GM23338 (cell line): ENCODE data around the gene TESK2. TPM values are rescaled to one million over a fixed set of nuclear protein-coding genes. Genes with fewer than 3 reads are reported as not detected.

Experiments used
- ATAC-seq: fragments of 200-7000 bp; cut with Tn5 transposase; 3 replicates; pipeline ENCODE4 v1.9.1; 2020
- DNase-seq: peaks from one replicate; pipeline ENCODE4 v3.0.0-alpha.2; 2015; ENCODE audit warnings: low spot score
- H2AFZ ChIP-seq: fragments of 200-600 bp; sonication (generic); 2 replicates; pipeline ENCODE4 v1.8.0; 2016; ENCODE audit warnings: antibody characterized with exemption, mild to moderate bottlenecking, moderate library complexity
- H3F3A ChIP-seq: fragments of 200-600 bp; sonication (generic); replicated peaks from 2 replicates; pipeline ENCODE4 v1.8.0; 2017; ENCODE audit warnings: antibody characterized with exemption, mixed run types, low read depth
- H3K27ac ChIP-seq: fragments of 200-600 bp; sonication (generic); 2 replicates; pipeline ENCODE4 v1.6.1; 2016; ENCODE audit warnings: low read depth
- H3K27me3 ChIP-seq: fragments of 200-600 bp; sonication (generic); 2 replicates; pipeline ENCODE4 v1.8.0; 2016; ENCODE audit warnings: mild to moderate bottlenecking, mixed run types, moderate library complexity; ENCODE audit not compliant: insufficient read depth
- H3K36me3 ChIP-seq: fragments of 200-600 bp; sonication (generic); 2 replicates; pipeline ENCODE4 v1.8.0; 2016; ENCODE audit warnings: mild to moderate bottlenecking; ENCODE audit not compliant: insufficient read depth
- H3K4me1 ChIP-seq: fragments of 200-600 bp; sonication (generic); 2 replicates; pipeline ENCODE4 v1.8.0; 2016; ENCODE audit warnings: mild to moderate bottlenecking, moderate library complexity; ENCODE audit not compliant: insufficient read depth
- H3K4me2 ChIP-seq: fragments of 200-600 bp; sonication (generic); 2 replicates; pipeline ENCODE4 v1.7.1; 2017; ENCODE audit warnings: mixed run types
- H3K4me3 ChIP-seq: fragments of 200-600 bp; sonication (generic); 2 replicates; pipeline ENCODE4 v1.6.1; 2016; ENCODE audit warnings: mixed run types
- H3K79me2 ChIP-seq: fragments of 200-600 bp; sonication (generic); replicated peaks from 2 replicates; pipeline ENCODE4 v1.8.0; 2017; ENCODE audit warnings: mild to moderate bottlenecking; ENCODE audit not compliant: insufficient read depth
- H3K9me2 ChIP-seq: fragments of 200-600 bp; sonication (generic); 2 replicates; pipeline ENCODE4 v1.8.0; 2017; ENCODE audit not compliant: insufficient read depth
- H4K20me1 ChIP-seq: fragments of 200-600 bp; sonication (generic); replicated peaks from 2 replicates; pipeline ENCODE4 v1.8.0; 2017; ENCODE audit warnings: mild to moderate bottlenecking; ENCODE audit not compliant: insufficient read depth
- H3K27ac Mint-ChIP-seq: 2 replicates; pipeline ENCODE4 v1.8.0; 2020; ENCODE audit warnings: inconsistent platforms, mild to moderate bottlenecking, moderate library complexity, mixed read lengths
- H3K27me3 Mint-ChIP-seq: 3 replicates; pipeline ENCODE4 v1.8.0; 2022; ENCODE audit warnings: low read depth, mild to moderate bottlenecking, moderate library complexity, mixed read lengths, inconsistent platforms; ENCODE audit not compliant: insufficient read depth, poor library complexity
- H3K36me3 Mint-ChIP-seq: 3 replicates; pipeline ENCODE4 v1.8.0; 2021; ENCODE audit warnings: low read depth, mild to moderate bottlenecking, inconsistent platforms, moderate library complexity, mixed read lengths
- H3K4me1 Mint-ChIP-seq: 3 replicates; pipeline ENCODE4 v1.8.0; 2020; ENCODE audit warnings: mild to moderate bottlenecking, inconsistent platforms, mixed read lengths
- H3K4me3 Mint-ChIP-seq: 3 replicates; pipeline ENCODE4 v1.8.0; 2021; ENCODE audit warnings: moderate library complexity, mild to moderate bottlenecking, inconsistent platforms, mixed read lengths
- H3K9me3 Mint-ChIP-seq: 3 replicates; pipeline ENCODE4 v1.8.0; 2020; ENCODE audit warnings: moderate library complexity, mild to moderate bottlenecking, inconsistent platforms, mixed read lengths
- CREB1 ChIP-seq: fragments of 250-450 bp; sonication (Bioruptor Pico); IDR thresholded peaks from 2 replicates; pipeline ENCODE4 v1.5.0; 2020; ENCODE audit warnings: low read depth, mild to moderate bottlenecking, moderate library complexity
- CTCF ChIP-seq, 2 experiments: fragments of 200-600 bp in 1 of 2; sonication (generic) in 1 of 2; conservative IDR thresholded peaks; 2 replicates each; pipeline versions ENCODE4 v1.5.1 to v1.6.1; 2016 to 2017; ENCODE audit warnings: antibody characterized with exemption in 2 of 2, low read depth in 2 of 2, mild to moderate bottlenecking in 2 of 2, moderate library complexity in 1 of 2
- EZH2 ChIP-seq: fragments of 200-600 bp; sonication (generic); IDR thresholded peaks from one replicate; pipeline ENCODE4 v1.8.0; 2017; ENCODE audit warnings: antibody characterized with exemption, mild to moderate bottlenecking, low read depth; ENCODE audit not compliant: unreplicated experiment
- JUNB ChIP-seq: IDR thresholded peaks from one replicate; pipeline ENCODE4 v1.6.1; 2016; ENCODE audit warnings: antibody characterized with exemption; ENCODE audit not compliant: unreplicated experiment
- NANOG ChIP-seq: IDR thresholded peaks from 2 replicates; pipeline ENCODE4 v1.6.1; 2016; ENCODE audit warnings: antibody characterized with exemption, borderline replicate concordance
- POLR2AphosphoS5 ChIP-seq: IDR thresholded peaks from 2 replicates; pipeline ENCODE4 v1.6.1; 2016; ENCODE audit warnings: antibody characterized with exemption, low read depth
- REST ChIP-seq: IDR thresholded peaks from one replicate; pipeline ENCODE4 v1.6.1; 2018; ENCODE audit warnings: antibody characterized with exemption; ENCODE audit not compliant: unreplicated experiment
- STAT1 ChIP-seq: IDR thresholded peaks from one replicate; pipeline ENCODE4 v1.6.1; 2016; ENCODE audit warnings: antibody characterized with exemption; ENCODE audit not compliant: unreplicated experiment
- ZNF114 ChIP-seq: fragments of 250-450 bp; sonication (Bioruptor Pico); IDR thresholded peaks from 2 replicates; pipeline ENCODE4 v1.5.0; 2020; ENCODE audit warnings: mild to moderate bottlenecking, moderate library complexity
- ZNF331 ChIP-seq: fragments of 250-450 bp; sonication (Bioruptor Pico); IDR thresholded peaks from 2 replicates; pipeline ENCODE4 v1.5.0; 2020; ENCODE audit warnings: low read depth, mild to moderate bottlenecking, moderate library complexity
- polyA plus RNA-seq: library from polyadenylated mRNA; unstranded; fragments of >200 nt; fragmentation: Nextera tagmentation; extraction: Ambion mirVana; gene quantifications from 2 replicates; pipeline ENCODE4 v1.2.1, GENCODE V29; 2016
- total RNA-seq: library from RNA; depleted of rRNA; stranded (reverse); fragments of >200 nt; shearing (Covaris generic); gene quantifications from 2 replicates; pipeline ENCODE4 v1.2.3, GENCODE V29; 2014
- TF ChIP-seq, protein P1 (sequence below): IDR thresholded peaks from 2 replicates; pipeline ENCODE4 v1.6.1; 2016; ENCODE audit warnings: antibody characterized with exemption

The TESK2 gene
- total and polyA plus RNA-seq, 2 experiments from 2014 or later = 5.2 to 14.0 TPM

GRCh38 chr1:45442272-45442671, 48.7 kb downstream of the TESK2 start:
- Histone ChIP-seq H3K9me2 (no peaks in the 10 kb centered on the region), H2AFZ (no peak overlapping the region), H3K4me1 (no peaks in the 10 kb centered on the region), H3K27ac (no peak overlapping the region), H4K20me1 (peaks cover 6% of the 10 kb centered on the region; the same call in 1 of the 2 replicates), H3F3A (no peaks in the 10 kb centered on the region), H3K4me2 (no peak overlapping the region), H3K36me3 (no peaks in the 10 kb centered on the region), H3K79me2 (no peaks in the 10 kb centered on the region), H3K27me3 (no peaks in the 10 kb centered on the region), H3K4me3 (no peak overlapping the region)
- TF ChIP-seq ZNF114 (CRISPR knock-in tag) = no peak
- no peak for TF ChIP-seq REST
- TF ChIP-seq STAT1 = no peak
- TF ChIP-seq, protein P1, sequence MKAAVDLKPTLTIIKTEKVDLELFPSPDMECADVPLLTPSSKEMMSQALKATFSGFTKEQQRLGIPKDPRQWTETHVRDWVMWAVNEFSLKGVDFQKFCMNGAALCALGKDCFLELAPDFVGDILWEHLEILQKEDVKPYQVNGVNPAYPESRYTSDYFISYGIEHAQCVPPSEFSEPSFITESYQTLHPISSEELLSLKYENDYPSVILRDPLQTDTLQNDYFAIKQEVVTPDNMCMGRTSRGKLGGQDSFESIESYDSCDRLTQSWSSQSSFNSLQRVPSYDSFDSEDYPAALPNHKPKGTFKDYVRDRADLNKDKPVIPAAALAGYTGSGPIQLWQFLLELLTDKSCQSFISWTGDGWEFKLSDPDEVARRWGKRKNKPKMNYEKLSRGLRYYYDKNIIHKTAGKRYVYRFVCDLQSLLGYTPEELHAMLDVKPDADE = no peak
- no peak for TF ChIP-seq JUNB
- no peak for TF ChIP-seq CTCF (conservative IDR thresholded peaks at IDR 0.05; ENCODE audit: low read depth in 2 of 2)
- TF ChIP-seq ZNF331 (CRISPR knock-in tag) = no peak
- TF ChIP-seq EZH2 = no peak
- no peak for TF ChIP-seq NANOG
- TF ChIP-seq POLR2AphosphoS5 = no peak
- Mint-ChIP-seq H3K4me3 (no peak overlapping the region), H3K27me3 (no peaks in the 10 kb centered on the region), H3K9me3 (no peaks in the 10 kb centered on the region), H3K36me3 (no peaks in the 10 kb centered on the region), H3K27ac (no peak overlapping the region; the same call in 1 of the 2 replicates), H3K4me1 (no peaks in the 10 kb centered on the region)
- ATAC-seq (no peak), DNase-seq (no peak)

GRCh38 chr1:45437323-45437722, 53.6 kb downstream of the TESK2 start:
- Histone ChIP-seq H3K27ac (no peak overlapping the region), H4K20me1 (no peaks in the 10 kb centered on the region), H3K27me3 (no peaks in the 10 kb centered on the region), H3K36me3 (no peaks in the 10 kb centered on the region), H2AFZ (no peak overlapping the region), H3K79me2 (no peaks in the 10 kb centered on the region), H3K4me3 (no peak overlapping the region), H3K4me2 (no peak overlapping the region), H3F3A (no peaks in the 10 kb centered on the region), H3K9me2 (no peaks in the 10 kb centered on the region), H3K4me1 (no peaks in the 10 kb centered on the region)
- no peak overlapping the region for H3K4me3 Mint-ChIP-seq
- H3K27ac Mint-ChIP-seq = no peak overlapping the region
- TF ChIP-seq JUNB = no peak
- no peak for TF ChIP-seq CREB1 (CRISPR knock-in tag)
- no peak for DNase-seq
- H3K9me3 Mint-ChIP-seq = no peaks in the 10 kb centered on the region
- H3K27me3 Mint-ChIP-seq = peaks cover 2% of the 10 kb centered on the region
- no peaks in the 10 kb centered on the region for H3K4me1 Mint-ChIP-seq
- H3K36me3 Mint-ChIP-seq = no peaks in the 10 kb centered on the region
- no peak for ATAC-seq
